Smooth muscle cell (in vitro differentiated cells): Measurements from ENCODE around the gene ATP13A4. TPM values are rescaled to one million over a fixed set of nuclear protein-coding genes. Genes with fewer than 3 reads are reported as not detected.

Experiments
- DNase-seq: peaks from one replicate; lab custom pipeline; 2025; ENCODE audit not compliant: unreplicated experiment; lab: John Stamatoyannopoulos, UW
- H2AFZ ChIP-seq: fragments of 200-600 bp; sonication (generic); 2 replicates; pipeline ENCODE4 v1.6.0; 2016; ENCODE audit warnings: antibody characterized with exemption, low read depth, mild to moderate bottlenecking
- H3F3A ChIP-seq: fragments of 200-600 bp; sonication (generic); 2 replicates; pipeline ENCODE4 v1.6.0; 2017; ENCODE audit warnings: antibody characterized with exemption, low read depth
- H3K27ac ChIP-seq: fragments of 200-600 bp; sonication (generic); 2 replicates; pipeline ENCODE4 v1.5.1; 2016; ENCODE audit warnings: low read depth, mild to moderate bottlenecking
- H3K27me3 ChIP-seq: fragments of 200-600 bp; sonication (generic); 2 replicates; pipeline ENCODE4 v1.6.1; 2016; ENCODE audit warnings: low read depth, mild to moderate bottlenecking
- H3K36me3 ChIP-seq: fragments of 200-600 bp; sonication (generic); 2 replicates; pipeline ENCODE4 v1.5.1; 2016; ENCODE audit warnings: low read depth
- H3K4me1 ChIP-seq: fragments of 200-600 bp; sonication (generic); 2 replicates; pipeline ENCODE4 v1.5.1; 2016; ENCODE audit warnings: low read depth
- H3K4me2 ChIP-seq: fragments of 200-600 bp; sonication (generic); 2 replicates; pipeline ENCODE4 v1.6.0; 2016; ENCODE audit warnings: mild to moderate bottlenecking
- H3K4me3 ChIP-seq: fragments of 200-600 bp; sonication (generic); 2 replicates; pipeline ENCODE4 v1.5.1; 2016; ENCODE audit warnings: mild to moderate bottlenecking
- H3K79me2 ChIP-seq: fragments of 200-600 bp; sonication (generic); 2 replicates; pipeline ENCODE4 v1.6.0; 2016; ENCODE audit warnings: low read depth, mild to moderate bottlenecking
- H3K9ac ChIP-seq: fragments of 200-600 bp; sonication (generic); 2 replicates; pipeline ENCODE4 v1.6.0; 2016; ENCODE audit warnings: low read depth
- H3K9me3 ChIP-seq: fragments of 200-600 bp; sonication (generic); replicated peaks from 2 replicates; pipeline ENCODE4 v1.5.1; 2016; ENCODE audit warnings: low read depth
- H4K20me1 ChIP-seq: fragments of 200-600 bp; sonication (generic); 2 replicates; pipeline ENCODE4 v1.6.0; 2016; ENCODE audit warnings: low read depth
- CTCF ChIP-seq: fragments of 200-600 bp; sonication (generic); IDR thresholded peaks from 2 replicates; pipeline ENCODE4 v1.5.1; 2017; ENCODE audit warnings: borderline replicate concordance, mild to moderate bottlenecking, antibody characterized with exemption; ENCODE audit not compliant: insufficient read depth, poor library complexity, severe bottlenecking
- WGBS: methylation state at CpG from one replicate; pipeline ENCODE4 v1.1.7; 2016; ENCODE audit warnings: low lambda C conversion rate; 5-methylcytosine and 5-hydroxymethylcytosine counted together
- polyA plus RNA-seq: library from polyadenylated mRNA; unstranded; fragments of >200 nt; fragmentation: Nextera tagmentation; extraction: Ambion mirVana; gene quantifications from 2 replicates; pipeline ENCODE4 v1.2.1, GENCODE V29; 2016
- total RNA-seq: library from RNA; depleted of rRNA; stranded (reverse); fragments of >200 nt; gene quantifications from 2 replicates; pipeline ENCODE4 v1.2.3, GENCODE V29; 2014

Gene ATP13A4
- total and polyA plus RNA-seq, 2 experiments from 2014 or later, result 0.27 to 0.50 TPM

- Histone ChIP-seq H3K9me3 (no peaks in the 10 kb centered on the region), H3K4me1 (no peaks in the 10 kb centered on the region), H3K9ac (no peak overlapping the region), H2AFZ (no peak overlapping the region), H3K4me3 (no peak overlapping the region), H3K4me2 (no peak overlapping the region), H4K20me1 (no peaks in the 10 kb centered on the region), H3K27ac (no peak overlapping the region), H3F3A (no peaks in the 10 kb centered on the region), H3K36me3 (no peaks in the 10 kb centered on the region), H3K79me2 (no peaks in the 10 kb centered on the region), H3K27me3 (no peaks in the 10 kb centered on the region)
- TF ChIP-seq CTCF, result no peak
- WGBS, result 76% methylated on average over 6 of the region's 6 CpGs
- DNase-seq, result no peak
Measured at GRCh38 chr3:193489949-193490348, 64.7 kb downstream of the ATP13A4 start.

GRCh38 chr3:193488741-193489140 is 66.0 kb downstream of the ATP13A4 start:
- Histone ChIP-seq H3K79me2 (no peaks in the 10 kb centered on the region), H3K9ac (no peak overlapping the region), H3K4me1 (no peaks in the 10 kb centered on the region), H3K4me2 (no peak overlapping the region), H3F3A (no peaks in the 10 kb centered on the region), H3K27ac (no peak overlapping the region), H3K36me3 (no peaks in the 10 kb centered on the region), H3K4me3 (no peak overlapping the region), H3K27me3 (no peaks in the 10 kb centered on the region), H4K20me1 (no peaks in the 10 kb centered on the region), H3K9me3 (no peaks in the 10 kb centered on the region), H2AFZ (no peak overlapping the region)
- TF ChIP-seq CTCF, result no peak
- DNase-seq, result no peak
- 90% methylated on average over 5 of the region's 5 CpGs for WGBS

- H3K9me3 ChIP-seq, result no peaks in the 10 kb centered on the region
- H2AFZ ChIP-seq, result no peak overlapping the region
- H3K27me3 ChIP-seq, result no peaks in the 10 kb centered on the region
- H3K4me1 ChIP-seq, result no peaks in the 10 kb centered on the region
- H3K79me2 ChIP-seq, result no peaks in the 10 kb centered on the region
- no peaks in the 10 kb centered on the region for H3F3A ChIP-seq
- H3K36me3 ChIP-seq, result no peaks in the 10 kb centered on the region
- H3K4me3 ChIP-seq, result no peak overlapping the region
- TF ChIP-seq CTCF, result no peak
- no peak for DNase-seq
- H4K20me1 ChIP-seq, result no peaks in the 10 kb centered on the region
- H3K27ac ChIP-seq, result no peak overlapping the region
- WGBS, result 0% methylated on average over 1 of the region's 1 CpG
- no peak overlapping the region for H3K9ac ChIP-seq
- no peak overlapping the region for H3K4me2 ChIP-seq
Measured at GRCh38 chr3:193483988-193484539, 70.6 kb downstream of the ATP13A4 start.

- H3K4me2 ChIP-seq, result no peak overlapping the region
- no peaks in the 10 kb centered on the region for H3K79me2 ChIP-seq
- H3K4me1 ChIP-seq, result no peaks in the 10 kb centered on the region
- no peaks in the 10 kb centered on the region for H3K36me3 ChIP-seq
- no peak for TF ChIP-seq CTCF
- no peak overlapping the region for H3K27ac ChIP-seq
- H3K27me3 ChIP-seq, result no peaks in the 10 kb centered on the region
- no peaks in the 10 kb centered on the region for H3K9me3 ChIP-seq
- H2AFZ ChIP-seq, result no peak overlapping the region
- no peak overlapping the region for H3K9ac ChIP-seq
- DNase-seq, result no peak
- H3K4me3 ChIP-seq, result no peak overlapping the region
- 0% methylated on average over 1 of the region's 1 CpG for WGBS
- no peaks in the 10 kb centered on the region for H4K20me1 ChIP-seq
- no peaks in the 10 kb centered on the region for H3F3A ChIP-seq
Measured at GRCh38 chr3:193481436-193481835, 73.3 kb downstream of the ATP13A4 start.
